ENCODE results near the gene CHI3L1. TPM values are rescaled to one million over a fixed set of nuclear protein-coding genes. Genes with fewer than 3 reads are reported as not detected.

CHI3L1 gene
- polyA plus RNA-seq, 1 of the 3 experiments (the other 2 are of a cell fraction) = not detected

GRCh38 chr1:203150511-203151297 lies 35.8 kb downstream of the CHI3L1 start:
- no peaks in the 10 kb centered on the region for H3K9me3 ChIP-seq
- H3K4me1 ChIP-seq (ENCODE audit: control insufficient read depth in 1 of 2, insufficient read depth in 2 of 2, low read depth in 1 of 2, low read length in 1 of 2) = peaks cover 33 to 52% of the 10 kb centered on the region in 2 experiments
- H3K79me2 ChIP-seq (ENCODE audit: insufficient read depth) = no peaks in the 10 kb centered on the region
- H3F3A ChIP-seq (replicated peaks; ENCODE audit: insufficient read depth) = no peaks in the 10 kb centered on the region
- no peaks in the 10 kb centered on the region for H3K27me3 ChIP-seq (ENCODE audit: insufficient read depth)
- TF ChIP-seq MAX (IDR thresholded peaks at IDR 0.05; ENCODE audit: low read depth) (no peak), EZH2phosphoT487 (IDR thresholded peaks at IDR 0.05; ENCODE audit: borderline replicate concordance, low read depth) (no peak), SMC3 (IDR thresholded peaks at IDR 0.05; ENCODE audit: low read depth, low read length) (no peak), EP300 (IDR thresholded peaks at IDR 0.05; ENCODE audit: borderline replicate concordance in 1 of 2, low read depth in 1 of 2, low read length in 1 of 2) (no peak), TEAD4 (IDR thresholded peaks at IDR 0.05; ENCODE audit: borderline replicate concordance, insufficient read depth) (no peak), YY1 (IDR thresholded peaks at IDR 0.05; ENCODE audit: low read depth) (no peak), FOXJ3 (CRISPR knock-in tag; IDR thresholded peaks at IDR 0.05) (no peak), USF1 (IDR thresholded peaks at IDR 0.05; ENCODE audit: borderline replicate concordance, low read depth) (no peak), POLR2AphosphoS5 (IDR thresholded peaks at IDR 0.05; ENCODE audit: low read depth, low read length) (no peak), ELF1 (IDR thresholded peaks at IDR 0.05) (no peak), TCF12 (IDR thresholded peaks at IDR 0.05) (no peak), NRF1 (IDR thresholded peaks at IDR 0.05; ENCODE audit: low read depth, low read length) (no peak), CHD2 (IDR thresholded peaks at IDR 0.05; ENCODE audit: low read length, partially characterized antibody) (no peak), REST (IDR thresholded peaks at IDR 0.05; ENCODE audit: low read depth, low read length) (no peak)
- DNase-seq = no peak
- POLR2A ChIA-PET = no interaction called here
- WGBS (ENCODE audit: low lambda C conversion rate) = 82% methylated on average over 8 of the region's 9 CpGs
- H3K4me3 ChIP-seq (ENCODE audit: low read depth in 2 of 2, low read length in 1 of 2) = no peak overlapping the region
- no peaks in the 10 kb centered on the region for H4K20me1 ChIP-seq (ENCODE audit: insufficient read depth)
- no peak overlapping the region for H3K27ac ChIP-seq (ENCODE audit: low read depth in 2 of 2, low read length in 1 of 2)
- H3K36me3 ChIP-seq (replicated peaks in 1 of 2; ENCODE audit: control insufficient read depth in 1 of 2, insufficient read depth in 2 of 2, low read length in 1 of 2) = no peaks in the 10 kb centered on the region
- CTCF ChIA-PET = interaction anchor here (0.5 to 3.2 kb wide), 6 partner anchors 22 to 439 kb away, joined by 3 to 12 read pairs (median 4); no protein-coding TSS in a partner anchor
- no peak overlapping the region for H3K9ac ChIP-seq
- H3K4me2 ChIP-seq = no peak overlapping the region
- H3K9me2 ChIP-seq = no peaks in the 10 kb centered on the region
- no peak overlapping the region for H2AFZ ChIP-seq (ENCODE audit: low read depth)

Measured in SK-N-SH (cell line).